IMR-90 (cell line): ENCODE measurements around the gene MLNR.

Experiments
- MAFK ChIP-seq: IDR thresholded peaks from 2 replicates; pipeline ENCODE4 v1.6.1; 2012; ENCODE audit warnings: low read depth, low read length, improper control_type of control experiment
- MXI1 ChIP-seq: IDR thresholded peaks from 2 replicates; pipeline ENCODE4 v1.6.1; 2012; ENCODE audit warnings: low read depth, mild to moderate bottlenecking, low read length, moderate library complexity, borderline replicate concordance
- POLR2A ChIP-seq: IDR thresholded peaks from 2 replicates; pipeline ENCODE4 v1.6.1; 2012; ENCODE audit warnings: mild to moderate bottlenecking, low read depth, low read length
- RAD21 ChIP-seq: IDR thresholded peaks from 2 replicates; pipeline ENCODE4 v1.6.1; 2012; ENCODE audit warnings: low read length, improper control_type of control experiment
- TF ChIP-seq, protein P1 (sequence below): conservative IDR thresholded peaks from 2 replicates; pipeline ENCODE4 v1.5.1; 2012; ENCODE audit warnings: mild to moderate bottlenecking, low read depth, low read length, improper control_type of control experiment

DNA sequence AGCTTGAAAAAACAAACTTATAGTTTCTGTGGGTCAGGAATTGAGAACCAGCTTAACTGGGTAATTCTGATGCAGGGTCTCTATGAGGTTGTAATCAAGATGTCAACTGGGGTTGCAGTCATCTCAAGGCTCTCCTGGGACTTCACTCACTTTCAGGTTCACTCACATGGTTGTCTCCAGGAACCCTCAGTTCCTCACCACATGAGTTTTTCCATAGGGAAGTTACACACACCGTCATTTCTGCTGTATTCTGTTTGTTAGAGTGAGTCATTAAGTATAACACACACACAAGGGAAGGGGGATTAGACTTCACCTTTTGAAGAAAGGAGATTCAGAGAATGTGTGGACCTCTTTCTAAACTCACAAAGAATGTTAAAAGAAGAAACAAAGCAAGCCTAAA is 34.9 kb upstream of the MLNR start:
- TF ChIP-seq, protein P1, sequence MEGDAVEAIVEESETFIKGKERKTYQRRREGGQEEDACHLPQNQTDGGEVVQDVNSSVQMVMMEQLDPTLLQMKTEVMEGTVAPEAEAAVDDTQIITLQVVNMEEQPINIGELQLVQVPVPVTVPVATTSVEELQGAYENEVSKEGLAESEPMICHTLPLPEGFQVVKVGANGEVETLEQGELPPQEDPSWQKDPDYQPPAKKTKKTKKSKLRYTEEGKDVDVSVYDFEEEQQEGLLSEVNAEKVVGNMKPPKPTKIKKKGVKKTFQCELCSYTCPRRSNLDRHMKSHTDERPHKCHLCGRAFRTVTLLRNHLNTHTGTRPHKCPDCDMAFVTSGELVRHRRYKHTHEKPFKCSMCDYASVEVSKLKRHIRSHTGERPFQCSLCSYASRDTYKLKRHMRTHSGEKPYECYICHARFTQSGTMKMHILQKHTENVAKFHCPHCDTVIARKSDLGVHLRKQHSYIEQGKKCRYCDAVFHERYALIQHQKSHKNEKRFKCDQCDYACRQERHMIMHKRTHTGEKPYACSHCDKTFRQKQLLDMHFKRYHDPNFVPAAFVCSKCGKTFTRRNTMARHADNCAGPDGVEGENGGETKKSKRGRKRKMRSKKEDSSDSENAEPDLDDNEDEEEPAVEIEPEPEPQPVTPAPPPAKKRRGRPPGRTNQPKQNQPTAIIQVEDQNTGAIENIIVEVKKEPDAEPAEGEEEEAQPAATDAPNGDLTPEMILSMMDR = no peak
- TF ChIP-seq RAD21 (no peak), POLR2A (no peak), MXI1 (no peak), MAFK (no peak)
